Measurements from ENCODE around the gene THSD7A. TPM values are rescaled to one million over a fixed set of nuclear protein-coding genes. Genes with fewer than 3 reads are reported as not detected.

The THSD7A gene
- total and polyA plus RNA-seq, 2 of the 13 experiments (the other 11 are each of a cell fraction or from before 2014, with no cell fraction given) = 0.01 to 0.07 TPM

DNA sequence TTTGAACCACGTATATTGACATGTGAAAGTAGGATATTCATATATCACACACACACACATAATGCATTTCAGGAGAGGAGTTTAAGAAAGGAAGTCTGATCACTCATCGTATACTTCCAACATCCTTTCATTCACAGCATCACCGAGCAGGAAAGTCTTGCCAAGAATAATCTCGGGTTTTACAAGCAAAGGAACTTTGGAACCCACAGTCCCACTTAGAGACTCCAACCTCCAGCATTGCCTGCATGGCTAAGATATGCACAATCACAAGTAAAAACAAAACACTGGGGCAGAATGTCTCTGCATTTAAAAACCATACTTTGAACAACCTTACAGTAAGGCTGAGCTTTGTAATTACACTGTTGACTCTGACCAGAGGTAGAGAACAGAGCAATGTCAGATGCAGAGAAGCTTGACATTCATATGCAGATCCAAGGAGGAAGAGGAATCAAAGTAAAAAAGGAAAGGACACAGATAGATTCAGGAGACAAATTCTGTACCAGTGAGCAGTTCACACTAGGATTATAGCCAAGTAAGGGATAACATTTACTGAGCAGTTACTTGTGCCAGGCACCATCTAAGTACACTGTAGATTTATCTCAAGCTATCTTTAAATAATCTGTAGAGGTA is 14.8 kb downstream of the THSD7A start (continued):
- TF ChIP-seq, protein P1, sequence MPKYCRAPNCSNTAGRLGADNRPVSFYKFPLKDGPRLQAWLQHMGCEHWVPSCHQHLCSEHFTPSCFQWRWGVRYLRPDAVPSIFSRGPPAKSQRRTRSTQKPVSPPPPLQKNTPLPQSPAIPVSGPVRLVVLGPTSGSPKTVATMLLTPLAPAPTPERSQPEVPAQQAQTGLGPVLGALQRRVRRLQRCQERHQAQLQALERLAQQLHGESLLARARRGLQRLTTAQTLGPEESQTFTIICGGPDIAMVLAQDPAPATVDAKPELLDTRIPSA (CRISPR knock-in tag; IDR thresholded peaks at IDR 0.05; ENCODE audit: borderline replicate concordance) = no peak
- TF ChIP-seq KDM4B (CRISPR knock-in tag; IDR thresholded peaks at IDR 0.05) (no peak), IKZF1 (IDR thresholded peaks at IDR 0.05) (no peak)

DNA sequence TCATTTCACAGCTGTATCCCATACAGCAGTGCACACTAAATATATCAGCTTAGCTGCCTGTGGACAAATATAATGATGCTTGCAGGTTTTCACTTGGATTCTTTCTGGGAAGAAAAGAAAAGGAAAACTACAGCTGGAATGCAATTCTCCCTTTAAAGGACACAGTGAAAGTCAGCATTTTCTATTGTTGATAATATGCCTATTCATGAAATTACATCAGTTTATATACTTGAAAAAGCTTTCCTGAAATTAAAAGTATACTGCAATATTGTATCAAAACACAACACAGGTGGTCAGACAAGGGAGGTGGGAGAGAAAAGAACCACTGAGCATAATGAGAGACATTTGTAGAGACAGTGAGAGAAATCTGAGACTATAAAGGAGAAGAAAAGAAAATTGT is 20.3 kb downstream of the THSD7A start:
- POLR2A ChIA-PET = no interaction called here

GRCh38 chr7:11810043-11810625 is 21.9 kb downstream of the THSD7A start:
- TF ChIP-seq ZBTB21 (CRISPR knock-in tag; IDR thresholded peaks at IDR 0.05) (no peak), ZNF780A (CRISPR knock-in tag; IDR thresholded peaks at IDR 0.05) (no peak), ZBTB1 (CRISPR knock-in tag; IDR thresholded peaks at IDR 0.05; ENCODE audit: borderline replicate concordance) (no peak), GATA4 (IDR thresholded peaks at IDR 0.05; ENCODE audit: borderline replicate concordance, low read depth) (no peak), TCF7L2 (IDR thresholded peaks at IDR 0.05; ENCODE audit: low read depth, low read length) (no peak), ZMYM2 (CRISPR knock-in tag; IDR thresholded peaks at IDR 0.05) (no peak)
- no peak overlapping the region for H3K9ac ChIP-seq (ENCODE audit: insufficient read depth, low read depth, low read length)
- no peaks in the 10 kb centered on the region for H3K27me3 ChIP-seq (ENCODE audit: control insufficient read depth in 1 of 2, insufficient read depth in 2 of 2, low read length in 2 of 2)
- no peaks in the 10 kb centered on the region for H3K79me2 ChIP-seq (ENCODE audit: insufficient read depth, low read length)
- CTCF ChIA-PET (ENCODE audit: low intra/inter-chr PET ratio, low total read pairs) = no interaction called here
- no peaks in the 10 kb centered on the region for H3K4me1 ChIP-seq (ENCODE audit: insufficient read depth, low read length)
- in situ Hi-C loops (cut with HindIII; ENCODE audit: extremely low pct_ligation_motif_present, low pct_unique_long_range_greater_than_20kb) (no loop called here), intact Hi-C loops (cut with micrococcal nuclease; ENCODE audit: unreplicated experiment) (no loop called here)
- DNase-seq (ENCODE audit: low spot score) (no peak), ATAC-seq (no peak), FAIRE-seq (no peak)
- no peaks in the 10 kb centered on the region for H3K9me3 ChIP-seq (ENCODE audit: low read length)
- POLR2A ChIA-PET = no interaction called here
- 19% methylated on average over 4 of the region's 4 CpGs for WGBS (ENCODE audit: low lambda C conversion rate)
- H3K36me3 ChIP-seq (replicated peaks in 1 of 2; ENCODE audit: control insufficient read depth in 1 of 2, insufficient read depth in 2 of 2, low read length in 2 of 2) = no peaks in the 10 kb centered on the region
- BruUV-seq (replicated peaks) = no TSS peak
- no peak overlapping the region for H3K27ac ChIP-seq (ENCODE audit: extremely low read length, insufficient read depth, low read length)
- no peaks in the 10 kb centered on the region for H4K20me1 ChIP-seq (ENCODE audit: insufficient read depth, low read length)
- no peak overlapping the region for H2AFZ ChIP-seq (ENCODE audit: low read length)
- H3K4me2 ChIP-seq (ENCODE audit: low read depth, low read length) = no peak overlapping the region
- H3K4me3 ChIP-seq (replicated peaks in 1 of 3; ENCODE audit: insufficient read depth in 1 of 3, low read depth in 2 of 3, low read length in 3 of 3) = no peak overlapping the region

More for the DNA sequence above, 20.3 kb downstream of the THSD7A start:
- TF ChIP-seq MAFK (conservative IDR thresholded peaks at IDR 0.05 in 1 of 2, IDR thresholded peaks at IDR 0.05 in 1 of 2; ENCODE audit: low read length in 2 of 2) (peak in 1 of 2 experiments; percentile 54; a peak in 2 of 4 replicates), MAFF (IDR thresholded peaks at IDR 0.05; ENCODE audit: low read depth, low read length) (peak; percentile 48), CREBL2 (CRISPR knock-in tag; IDR thresholded peaks at IDR 0.05; ENCODE audit: borderline replicate concordance) (no peak)
- no peak for FAIRE-seq
- no peak overlapping the region for H3K27ac ChIP-seq (ENCODE audit: extremely low read length, insufficient read depth, low read length)
- intact Hi-C loops (cut with micrococcal nuclease; ENCODE audit: unreplicated experiment) (no loop called here), in situ Hi-C loops (cut with HindIII; ENCODE audit: extremely low pct_ligation_motif_present, low pct_unique_long_range_greater_than_20kb) (no loop called here)
- no peaks in the 10 kb centered on the region for H3K36me3 ChIP-seq (replicated peaks in 1 of 2; ENCODE audit: control insufficient read depth in 1 of 2, insufficient read depth in 2 of 2, low read length in 2 of 2)
- H3K9me3 ChIP-seq (ENCODE audit: low read length) = no peaks in the 10 kb centered on the region
- H3K4me2 ChIP-seq (ENCODE audit: low read depth, low read length) = no peak overlapping the region
- no TSS peak for BruUV-seq (replicated peaks)
- H4K20me1 ChIP-seq (ENCODE audit: insufficient read depth, low read length) = no peaks in the 10 kb centered on the region
- H2AFZ ChIP-seq (ENCODE audit: low read length) = no peak overlapping the region
- H3K4me3 ChIP-seq (replicated peaks in 1 of 3; ENCODE audit: insufficient read depth in 1 of 3, low read depth in 2 of 3, low read length in 3 of 3) = no peak overlapping the region
- CTCF ChIA-PET (ENCODE audit: low intra/inter-chr PET ratio, low total read pairs) = no interaction called here
- H3K4me1 ChIP-seq (ENCODE audit: insufficient read depth, low read length) = no peaks in the 10 kb centered on the region
- H3K27me3 ChIP-seq (ENCODE audit: control insufficient read depth in 1 of 2, insufficient read depth in 2 of 2, low read length in 2 of 2) = no peaks in the 10 kb centered on the region
- no peak overlapping the region for H3K9ac ChIP-seq (ENCODE audit: insufficient read depth, low read depth, low read length)
- DNase-seq (ENCODE audit: low spot score) = no peak
- no peak for ATAC-seq
- no peaks in the 10 kb centered on the region for H3K79me2 ChIP-seq (ENCODE audit: insufficient read depth, low read length)
